Mammary epithelial cell (primary cell): Measurements from ENCODE around the gene SURF6.

Experiments used
- EZH2 ChIP-seq: IDR thresholded peaks from 2 replicates; pipeline ENCODE4 v1.6.1; 2012; ENCODE audit warnings: low read length, inconsistent platforms, borderline replicate concordance
- TF ChIP-seq, protein P1 (sequence below), 2 donors: IDR thresholded peaks in 1 of 2; conservative IDR thresholded peaks in 1 of 2; 2 replicates each; pipeline ENCODE4 v1.5.1; 2011 to 2012; ENCODE audit warnings: inconsistent platforms in 2 of 2, low read length in 2 of 2, mild to moderate bottlenecking in 2 of 2, control low read depth in 1 of 2, low read depth in 1 of 2; ENCODE audit not compliant: insufficient read depth in 1 of 2; ENCODE audit errors: extremely low read depth in 1 of 2

DNA sequence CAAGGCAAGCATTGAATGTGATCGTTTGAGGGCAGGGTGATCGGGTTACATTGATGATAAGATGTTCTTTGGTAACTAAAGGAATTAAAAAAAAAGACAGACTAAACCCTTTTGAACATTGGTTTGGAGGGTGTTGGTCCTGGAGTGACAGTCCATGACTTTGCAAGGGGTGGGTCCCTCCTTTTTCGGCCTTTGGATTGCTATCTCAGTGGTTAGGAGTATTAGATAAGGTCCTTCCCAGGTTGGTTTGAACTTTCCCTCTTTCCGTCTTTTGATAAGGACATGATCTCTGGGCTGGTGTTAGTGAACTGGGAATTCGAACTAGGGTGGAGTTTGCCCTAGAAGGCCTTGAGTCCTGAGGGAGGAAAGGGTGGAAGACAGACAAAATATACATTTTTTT lies 55.6 kb downstream of the SURF6 start:
- TF ChIP-seq, protein P1, sequence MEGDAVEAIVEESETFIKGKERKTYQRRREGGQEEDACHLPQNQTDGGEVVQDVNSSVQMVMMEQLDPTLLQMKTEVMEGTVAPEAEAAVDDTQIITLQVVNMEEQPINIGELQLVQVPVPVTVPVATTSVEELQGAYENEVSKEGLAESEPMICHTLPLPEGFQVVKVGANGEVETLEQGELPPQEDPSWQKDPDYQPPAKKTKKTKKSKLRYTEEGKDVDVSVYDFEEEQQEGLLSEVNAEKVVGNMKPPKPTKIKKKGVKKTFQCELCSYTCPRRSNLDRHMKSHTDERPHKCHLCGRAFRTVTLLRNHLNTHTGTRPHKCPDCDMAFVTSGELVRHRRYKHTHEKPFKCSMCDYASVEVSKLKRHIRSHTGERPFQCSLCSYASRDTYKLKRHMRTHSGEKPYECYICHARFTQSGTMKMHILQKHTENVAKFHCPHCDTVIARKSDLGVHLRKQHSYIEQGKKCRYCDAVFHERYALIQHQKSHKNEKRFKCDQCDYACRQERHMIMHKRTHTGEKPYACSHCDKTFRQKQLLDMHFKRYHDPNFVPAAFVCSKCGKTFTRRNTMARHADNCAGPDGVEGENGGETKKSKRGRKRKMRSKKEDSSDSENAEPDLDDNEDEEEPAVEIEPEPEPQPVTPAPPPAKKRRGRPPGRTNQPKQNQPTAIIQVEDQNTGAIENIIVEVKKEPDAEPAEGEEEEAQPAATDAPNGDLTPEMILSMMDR (conservative IDR thresholded peaks at IDR 0.05 in 1 of 2, IDR thresholded peaks at IDR 0.05 in 1 of 2; ENCODE audit: extremely low read depth in 1 of 2, insufficient read depth in 1 of 2, low read depth in 1 of 2, low read length in 2 of 2): no peak
- no peak for TF ChIP-seq EZH2
